ENCODE data around the gene EFS. TPM values are rescaled to one million over a fixed set of nuclear protein-coding genes. Genes with fewer than 3 reads are reported as not detected.

Gene EFS
- total RNA-seq, 6 experiments from 2014 or later: 0.19 to 0.60 (median 0.39) TPM

- Histone ChIP-seq H3K27me3 (no peaks in the 10 kb centered on the region), H3K9me3 (no peaks in the 10 kb centered on the region), H3K4me3 (no peak overlapping the region), H3K27ac (no peak overlapping the region), H3K36me3 (no peaks in the 10 kb centered on the region), H3K4me1 (no peaks in the 10 kb centered on the region)
- DNase-seq (no peak), ATAC-seq (no peak)
- WGBS (ENCODE audit: insufficient coverage, low coverage, low lambda C conversion rate, missing lambda C conversion rate): 50% methylated on average over 1 of the region's 3 CpGs
- intact Hi-C loops (cut with DNase I): no loop called here
- TF ChIP-seq POLR2A (IDR thresholded peaks at IDR 0.05): no peak
- no peak for TF ChIP-seq CTCF (IDR thresholded peaks at IDR 0.05)
Observed at GRCh38 chr14:23358042-23358441, 6.9 kb downstream of the EFS start.

- Histone ChIP-seq H3K27ac (no peak overlapping the region), H3K9me3 (no peaks in the 10 kb centered on the region), H3K36me3 (no peaks in the 10 kb centered on the region), H3K4me1 (peaks cover 0 to under 1% (median 0%) of the 10 kb centered on the region in 4 donors), H3K27me3 (no peaks in the 10 kb centered on the region), H3K4me3 (no peak overlapping the region)
- intact Hi-C loops (cut with DNase I): no loop called here
- peak in 1 of 3 donors; percentile 37 for DNase-seq
- ATAC-seq: no peak
- no CpG with 5 or more reads among the region's 8 CpGs for WGBS (ENCODE audit: insufficient coverage, low coverage, low lambda C conversion rate, missing lambda C conversion rate)
- no peak for TF ChIP-seq POLR2A (IDR thresholded peaks at IDR 0.05)
- no peak for TF ChIP-seq CTCF (IDR thresholded peaks at IDR 0.05)
Observed at GRCh38 chr14:23357261-23357660, 7.7 kb downstream of the EFS start.

- 96% methylated on average over 4 of the region's 4 CpGs for WGBS (ENCODE audit: insufficient coverage, low coverage, low lambda C conversion rate, missing lambda C conversion rate)
- no peak overlapping the region for H3K27ac ChIP-seq
- no peaks in the 10 kb centered on the region for H3K36me3 ChIP-seq
- no peak for TF ChIP-seq POLR2A (IDR thresholded peaks at IDR 0.05)
- TF ChIP-seq CTCF (IDR thresholded peaks at IDR 0.05): no peak
- H3K27me3 ChIP-seq: peaks cover 0 to 6% of the 10 kb centered on the region in 2 donors
- ATAC-seq (no peak), DNase-seq (peak in 1 of 3 donors; percentile 20)
- no peaks in the 10 kb centered on the region for H3K9me3 ChIP-seq
- H3K4me1 ChIP-seq: peaks cover 0 to 6% (median 0%) of the 10 kb centered on the region in 4 donors
- intact Hi-C loops (cut with DNase I): no loop called here
- no peak overlapping the region for H3K4me3 ChIP-seq
Observed at GRCh38 chr14:23356662-23357061, 8.3 kb downstream of the EFS start.

GRCh38 chr14:23355871-23356435, 9.0 kb downstream of the EFS start:
- intact Hi-C loops (cut with DNase I): no loop called here
- TF ChIP-seq POLR2A (IDR thresholded peaks at IDR 0.05) (no peak), CTCF (IDR thresholded peaks at IDR 0.05) (no peak)
- Histone ChIP-seq H3K9me3 (no peaks in the 10 kb centered on the region), H3K36me3 (no peaks in the 10 kb centered on the region), H3K27me3 (peaks cover 0 to 7% of the 10 kb centered on the region in 2 donors), H3K4me1 (peaks cover 0 to 6% (median 0%) of the 10 kb centered on the region in 4 donors), H3K27ac (no peak overlapping the region), H3K4me3 (no peak overlapping the region)
- ATAC-seq (no peak), DNase-seq (peak in 1 of 3 donors; percentile 16)
- 58% methylated on average over 5 of the region's 6 CpGs for WGBS (ENCODE audit: insufficient coverage, low coverage, low lambda C conversion rate, missing lambda C conversion rate)
